8988T (cell line): Measurements from ENCODE around the gene DRAM2.

Source experiments
- DNase-seq: peaks from one replicate; pipeline ENCODE4 v3.0.0; 2011

Gene DRAM2

GRCh38 chr1:111139956-111140679, at the start of gene DRAM2, which contains the start of gene CEPT1:
Gene DRAM2 (minus strand): TSS chr1:111140093. CDS start chr1:111131554, 8,539 bp downstream.
Gene CEPT1 (plus strand): TSS chr1:111140223. CDS start chr1:111147715, 7,492 bp downstream.
- peak; percentile 61 for DNase-seq

GRCh38 chr1:111184663-111185062, 44.8 kb upstream of the DRAM2 start:
- DNase-seq: no peak

- no peak for DNase-seq
Measured at GRCh38 chr1:111183308-111184069, 43.6 kb upstream of the DRAM2 start.

GRCh38 chr1:111182052-111182451, 42.2 kb upstream of the DRAM2 start:
- DNase-seq: no peak

- DNase-seq: no peak
Measured at GRCh38 chr1:111179968-111180533, 40.2 kb upstream of the DRAM2 start.

GRCh38 chr1:111176678-111177077, 36.8 kb upstream of the DRAM2 start:
- DNase-seq: no peak

- no peak for DNase-seq
Measured at GRCh38 chr1:111175349-111175748, 35.5 kb upstream of the DRAM2 start.

- DNase-seq: no peak
Measured at GRCh38 chr1:111174070-111174469, 34.2 kb upstream of the DRAM2 start.

GRCh38 chr1:111172463-111172862, 32.6 kb upstream of the DRAM2 start:
- no peak for DNase-seq

GRCh38 chr1:111164151-111164550, 24.3 kb upstream of the DRAM2 start:
- no peak for DNase-seq

- no peak for DNase-seq
Measured at GRCh38 chr1:111163363-111163762, 23.5 kb upstream of the DRAM2 start.

- DNase-seq: no peak
Measured at GRCh38 chr1:111162488-111162880, 22.6 kb upstream of the DRAM2 start.

GRCh38 chr1:111161843-111162487, 22.1 kb upstream of the DRAM2 start:
- DNase-seq: no peak

- no peak for DNase-seq
Measured at GRCh38 chr1:111157431-111157830, 17.5 kb upstream of the DRAM2 start.

- DNase-seq: no peak
Measured at GRCh38 chr1:111154021-111154999, 14.4 kb upstream of the DRAM2 start.

GRCh38 chr1:111151838-111152237, 11.9 kb upstream of the DRAM2 start:
- no peak for DNase-seq

GRCh38 chr1:111148376-111148881, 8.5 kb upstream of the DRAM2 start:
- DNase-seq: no peak

- no peak for DNase-seq
Measured at GRCh38 chr1:111147948-111148347, 8.1 kb upstream of the DRAM2 start.

GRCh38 chr1:111145963-111146768, 6.3 kb upstream of the DRAM2 start:
- no peak for DNase-seq

- DNase-seq: no peak
Measured at GRCh38 chr1:111145542-111145941, 5.6 kb upstream of the DRAM2 start.
